Measurements from ENCODE around the gene HIPK1.

Gene HIPK1

DNA sequence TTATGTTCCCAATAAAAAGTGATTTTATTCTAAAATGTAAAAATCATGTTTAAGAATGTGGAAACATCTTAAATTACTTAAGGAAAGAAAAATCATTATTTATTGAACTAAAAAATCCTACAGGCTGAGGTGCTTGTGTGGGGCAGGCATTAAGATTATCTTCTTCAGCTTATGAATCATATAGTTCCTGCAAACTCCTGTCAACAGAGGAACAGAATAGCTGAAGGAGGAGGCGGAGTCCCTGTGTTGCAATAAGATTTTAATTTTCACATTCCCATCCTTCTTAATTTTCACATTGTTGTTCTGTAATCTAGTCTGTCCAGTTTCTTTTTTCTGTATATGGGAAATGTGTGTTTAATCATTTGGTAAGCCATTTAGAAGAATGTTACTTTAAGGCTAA is 29.6 kb downstream of the HIPK1 start:
- Histone ChIP-seq H4K8ac (ENCODE audit: low read depth, low read length) (no peak overlapping the region), H3K23ac (ENCODE audit: low read length) (no peak overlapping the region), H2AK5ac (ENCODE audit: low read length) (no peak overlapping the region), H3K4me3 (ENCODE audit: low read length) (no peak overlapping the region), H3K79me1 (ENCODE audit: low read length) (no peaks in the 10 kb centered on the region), H3K27ac (ENCODE audit: low read depth, low read length) (no peak overlapping the region), H2BK120ac (ENCODE audit: low read depth, low read length) (no peak overlapping the region), H2BK5ac (ENCODE audit: low read length) (no peak overlapping the region), H2BK15ac (replicated peaks; ENCODE audit: low read depth) (no peak overlapping the region), H3K27me3 (ENCODE audit: insufficient read depth, low read length, poor library complexity) (no peaks in the 10 kb centered on the region), H3K18ac (ENCODE audit: low read length) (no peak overlapping the region), H3K56ac (ENCODE audit: low read length) (no peak overlapping the region), H3K79me2 (ENCODE audit: control insufficient read depth, insufficient read depth, low read length) (no peaks in the 10 kb centered on the region), H4K5ac (ENCODE audit: low read length) (no peak overlapping the region), H3K36me3 (ENCODE audit: control insufficient read depth, insufficient read depth, low read length) (peaks cover 2% of the 10 kb centered on the region), H3K4me2 (ENCODE audit: low read length) (no peak overlapping the region), H3K4ac (ENCODE audit: low read depth, low read length) (no peak overlapping the region), H3K4me1 (ENCODE audit: control insufficient read depth, low read depth, low read length) (no peaks in the 10 kb centered on the region), H3K9ac (ENCODE audit: low read length) (no peak overlapping the region)
- no CpG with 5 or more reads among the region's 1 CpG for WGBS (ENCODE audit: extremely low coverage, insufficient coverage, low lambda C conversion rate)
- DNase-seq, result no peak

DNA sequence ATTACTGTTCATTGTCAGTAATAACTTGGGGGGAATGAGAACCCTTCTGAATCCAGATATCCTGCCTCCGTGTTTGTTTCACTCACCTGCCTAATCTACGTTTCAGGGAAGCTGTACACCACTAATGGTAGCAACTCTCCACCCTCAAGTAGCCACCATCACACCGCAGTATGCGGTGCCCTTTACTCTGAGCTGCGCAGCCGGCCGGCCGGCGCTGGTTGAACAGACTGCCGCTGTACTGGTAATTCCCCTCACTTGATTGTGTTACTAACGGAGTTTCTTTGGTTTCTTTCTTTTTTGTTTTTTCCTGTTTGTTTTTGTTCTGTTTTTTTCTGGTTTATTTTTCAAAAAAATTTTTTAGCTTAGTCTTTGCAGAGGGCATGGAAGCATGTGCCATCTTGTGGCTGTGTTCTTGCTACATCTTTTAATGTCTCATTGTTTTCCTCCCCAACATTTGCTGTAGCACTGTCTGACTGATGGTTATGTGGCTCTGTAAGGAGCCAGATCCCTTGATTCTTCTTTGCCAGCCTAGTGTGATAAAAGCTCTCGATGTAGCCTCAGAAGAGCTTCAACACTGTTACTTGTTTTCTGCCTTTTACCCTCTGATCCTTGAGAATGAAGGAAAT is 34.3 kb downstream of the HIPK1 start:
- Histone ChIP-seq H3K36me3 (ENCODE audit: control insufficient read depth, insufficient read depth, low read length) (peaks cover 5% of the 10 kb centered on the region), H2BK5ac (ENCODE audit: low read length) (no peak overlapping the region), H3K4me3 (ENCODE audit: low read length) (no peak overlapping the region), H4K8ac (ENCODE audit: low read depth, low read length) (no peak overlapping the region), H3K9ac (ENCODE audit: low read length) (no peak overlapping the region), H3K79me1 (ENCODE audit: low read length) (no peaks in the 10 kb centered on the region), H3K79me2 (ENCODE audit: control insufficient read depth, insufficient read depth, low read length) (no peaks in the 10 kb centered on the region), H2BK120ac (ENCODE audit: low read depth, low read length) (no peak overlapping the region), H3K4me1 (ENCODE audit: control insufficient read depth, low read depth, low read length) (no peaks in the 10 kb centered on the region), H3K56ac (ENCODE audit: low read length) (no peak overlapping the region), H3K27me3 (ENCODE audit: insufficient read depth, low read length, poor library complexity) (no peaks in the 10 kb centered on the region), H3K27ac (ENCODE audit: low read depth, low read length) (no peak overlapping the region), H3K4me2 (ENCODE audit: low read length) (no peak overlapping the region), H4K5ac (ENCODE audit: low read length) (no peak overlapping the region), H3K23ac (ENCODE audit: low read length) (no peak overlapping the region), H2AK5ac (ENCODE audit: low read length) (no peak overlapping the region), H3K4ac (ENCODE audit: low read depth, low read length) (no peak overlapping the region), H3K18ac (ENCODE audit: low read length) (no peak overlapping the region), H2BK15ac (replicated peaks; ENCODE audit: low read depth) (no peak overlapping the region)
- WGBS (ENCODE audit: extremely low coverage, insufficient coverage, low lambda C conversion rate), result no CpG with 5 or more reads among the region's 12 CpGs
- DNase-seq, result no peak

DNA sequence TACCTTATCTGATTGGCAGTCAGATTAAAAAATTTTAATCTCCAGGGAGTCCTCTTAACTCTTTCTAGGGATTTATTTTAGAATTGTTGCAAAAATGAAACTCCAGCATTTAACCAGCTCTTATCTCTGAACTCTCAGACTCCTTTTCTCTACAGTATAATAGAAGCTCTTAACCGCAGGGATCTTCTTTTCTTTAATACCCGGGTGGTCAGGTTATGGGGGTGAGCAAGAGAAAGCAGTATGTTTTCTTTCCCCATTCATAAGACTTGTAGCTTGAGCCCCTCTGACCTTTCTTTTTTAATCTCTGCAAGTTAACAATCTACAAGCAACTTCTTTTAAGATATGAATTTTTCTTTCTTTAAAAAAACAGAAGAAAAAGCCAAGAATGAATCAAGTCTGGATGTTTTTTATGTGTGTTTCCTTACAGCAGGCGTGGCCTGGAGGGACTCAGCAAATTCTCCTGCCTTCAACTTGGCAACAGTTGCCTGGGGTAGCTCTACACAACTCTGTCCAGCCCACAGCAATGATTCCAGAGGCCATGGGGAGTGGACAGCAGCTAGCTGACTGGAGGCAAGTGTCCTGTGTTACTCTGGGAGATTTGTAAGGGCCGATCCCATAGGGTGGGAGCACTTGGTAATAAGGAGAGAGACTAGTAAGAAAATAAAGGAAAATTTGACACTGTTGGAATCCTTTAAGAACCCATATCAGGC is 36.7 kb downstream of the HIPK1 start:
- no CpG with 5 or more reads among the region's 4 CpGs for WGBS (ENCODE audit: extremely low coverage, insufficient coverage, low lambda C conversion rate)
- no peak for DNase-seq
- no peak overlapping the region for H3K4me3 ChIP-seq (ENCODE audit: low read length)

DNA sequence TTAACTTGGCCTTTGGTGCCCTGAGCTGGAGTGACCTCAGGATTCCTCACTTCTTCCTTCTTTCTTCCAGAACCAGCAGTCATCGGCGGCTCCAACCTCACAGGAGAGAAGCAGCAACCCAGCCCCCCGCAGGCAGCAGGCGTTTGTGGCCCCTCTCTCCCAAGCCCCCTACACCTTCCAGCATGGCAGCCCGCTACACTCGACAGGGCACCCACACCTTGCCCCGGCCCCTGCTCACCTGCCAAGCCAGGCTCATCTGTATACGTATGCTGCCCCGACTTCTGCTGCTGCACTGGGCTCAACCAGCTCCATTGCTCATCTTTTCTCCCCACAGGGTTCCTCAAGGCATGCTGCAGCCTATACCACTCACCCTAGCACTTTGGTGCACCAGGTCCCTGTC is 43.8 kb downstream of the HIPK1 start:
- Histone ChIP-seq H4K8ac (ENCODE audit: low read depth, low read length) (no peak overlapping the region), H2BK5ac (ENCODE audit: low read length) (no peak overlapping the region), H3K4me2 (ENCODE audit: low read length) (no peak overlapping the region), H3K36me3 (ENCODE audit: control insufficient read depth, insufficient read depth, low read length) (peaks cover 2% of the 10 kb centered on the region), H3K4me3 (ENCODE audit: low read length) (no peak overlapping the region), H3K27me3 (ENCODE audit: insufficient read depth, low read length, poor library complexity) (no peaks in the 10 kb centered on the region), H3K18ac (ENCODE audit: low read length) (no peak overlapping the region), H2AK5ac (ENCODE audit: low read length) (no peak overlapping the region), H3K9ac (ENCODE audit: low read length) (no peak overlapping the region), H3K79me1 (ENCODE audit: low read length) (no peaks in the 10 kb centered on the region), H3K4ac (ENCODE audit: low read depth, low read length) (no peak overlapping the region), H3K79me2 (ENCODE audit: control insufficient read depth, insufficient read depth, low read length) (no peaks in the 10 kb centered on the region), H2BK15ac (replicated peaks; ENCODE audit: low read depth) (no peak overlapping the region), H3K56ac (ENCODE audit: low read length) (no peak overlapping the region), H2BK120ac (ENCODE audit: low read depth, low read length) (no peak overlapping the region), H3K23ac (ENCODE audit: low read length) (no peak overlapping the region), H3K27ac (ENCODE audit: low read depth, low read length) (no peak overlapping the region), H4K5ac (ENCODE audit: low read length) (no peak overlapping the region), H3K4me1 (ENCODE audit: control insufficient read depth, low read depth, low read length) (no peaks in the 10 kb centered on the region)
- no peak for DNase-seq
- WGBS (ENCODE audit: extremely low coverage, insufficient coverage, low lambda C conversion rate), result no CpG with 5 or more reads among the region's 9 CpGs

More for the DNA sequence above, 36.7 kb downstream of the HIPK1 start:
- Histone ChIP-seq H3K79me1 (ENCODE audit: low read length) (no peaks in the 10 kb centered on the region), H3K27ac (ENCODE audit: low read depth, low read length) (no peak overlapping the region), H2BK5ac (ENCODE audit: low read length) (no peak overlapping the region), H3K4me1 (ENCODE audit: control insufficient read depth, low read depth, low read length) (no peaks in the 10 kb centered on the region), H3K23ac (ENCODE audit: low read length) (no peak overlapping the region), H4K5ac (ENCODE audit: low read length) (no peak overlapping the region), H3K4ac (ENCODE audit: low read depth, low read length) (no peak overlapping the region), H2AK5ac (ENCODE audit: low read length) (no peak overlapping the region), H3K9ac (ENCODE audit: low read length) (no peak overlapping the region), H4K8ac (ENCODE audit: low read depth, low read length) (no peak overlapping the region), H3K79me2 (ENCODE audit: control insufficient read depth, insufficient read depth, low read length) (no peaks in the 10 kb centered on the region), H3K27me3 (ENCODE audit: insufficient read depth, low read length, poor library complexity) (no peaks in the 10 kb centered on the region), H2BK15ac (replicated peaks; ENCODE audit: low read depth) (no peak overlapping the region), H3K36me3 (ENCODE audit: control insufficient read depth, insufficient read depth, low read length) (peaks cover 5% of the 10 kb centered on the region), H3K18ac (ENCODE audit: low read length) (no peak overlapping the region), H3K56ac (ENCODE audit: low read length) (no peak overlapping the region), H2BK120ac (ENCODE audit: low read depth, low read length) (no peak overlapping the region), H3K4me2 (ENCODE audit: low read length) (no peak overlapping the region)

- WGBS (ENCODE audit: extremely low coverage, insufficient coverage, low lambda C conversion rate), result no CpG with 5 or more reads among the region's 4 CpGs
Measured at GRCh38 chr1:113975211-113975895, 46.2 kb downstream of the HIPK1 start.

More at GRCh38 chr1:113975211-113975895, 46.2 kb downstream of the HIPK1 start:
- no peak overlapping the region for H3K18ac ChIP-seq (ENCODE audit: low read length)
- H3K4me2 ChIP-seq (ENCODE audit: low read length), result no peak overlapping the region
- no peak overlapping the region for H3K56ac ChIP-seq (ENCODE audit: low read length)
- no peak overlapping the region for H4K8ac ChIP-seq (ENCODE audit: low read depth, low read length)
- DNase-seq, result no peak
- no peak overlapping the region for H3K4me3 ChIP-seq (ENCODE audit: low read length)
- no peak overlapping the region for H2BK5ac ChIP-seq (ENCODE audit: low read length)
- no peak overlapping the region for H4K5ac ChIP-seq (ENCODE audit: low read length)
- H3K36me3 ChIP-seq (ENCODE audit: control insufficient read depth, insufficient read depth, low read length), result no peaks in the 10 kb centered on the region
- H2AK5ac ChIP-seq (ENCODE audit: low read length), result no peak overlapping the region
- no peaks in the 10 kb centered on the region for H3K27me3 ChIP-seq (ENCODE audit: insufficient read depth, low read length, poor library complexity)
- no peaks in the 10 kb centered on the region for H3K79me2 ChIP-seq (ENCODE audit: control insufficient read depth, insufficient read depth, low read length)
- H3K23ac ChIP-seq (ENCODE audit: low read length), result no peak overlapping the region
- H2BK15ac ChIP-seq (replicated peaks; ENCODE audit: low read depth), result no peak overlapping the region
- no peak overlapping the region for H2BK120ac ChIP-seq (ENCODE audit: low read depth, low read length)
- no peak overlapping the region for H3K27ac ChIP-seq (ENCODE audit: low read depth, low read length)
- H3K4ac ChIP-seq (ENCODE audit: low read depth, low read length), result no peak overlapping the region
- peaks cover 2% of the 10 kb centered on the region for H3K4me1 ChIP-seq (ENCODE audit: control insufficient read depth, low read depth, low read length)
- H3K79me1 ChIP-seq (ENCODE audit: low read length), result no peaks in the 10 kb centered on the region
- H3K9ac ChIP-seq (ENCODE audit: low read length), result no peak overlapping the region
